Ishikawa (cell line): ENCODE data around the gene RASAL2.

Experiments used
- EP300 ChIP-seq: IDR thresholded peaks from 2 replicates; pipeline ENCODE4 v1.6.1; 2012; ENCODE audit warnings: borderline replicate concordance
- FOXM1 ChIP-seq: IDR thresholded peaks from 2 replicates; pipeline ENCODE4 v1.6.1; 2012; ENCODE audit warnings: low read depth, borderline replicate concordance
- MAX ChIP-seq: IDR thresholded peaks from 2 replicates; pipeline ENCODE4 v1.6.1; 2012
- RAD21 ChIP-seq: IDR thresholded peaks from 2 replicates; pipeline ENCODE4 v1.6.1; 2012; ENCODE audit warnings: low read depth
- REST ChIP-seq: IDR thresholded peaks from 2 replicates; pipeline ENCODE4 v1.6.1; 2012; ENCODE audit warnings: low read depth, mild to moderate bottlenecking
- TCF12 ChIP-seq: IDR thresholded peaks from 2 replicates; pipeline ENCODE4 v1.6.1; 2012; ENCODE audit warnings: low read depth
- TEAD4 ChIP-seq: IDR thresholded peaks from 2 replicates; pipeline ENCODE4 v1.6.1; 2012
- USF1 ChIP-seq: IDR thresholded peaks from 2 replicates; pipeline ENCODE4 v1.6.1; 2012
- YY1 ChIP-seq: IDR thresholded peaks from 2 replicates; pipeline ENCODE4 v1.6.1; 2012; ENCODE audit warnings: low read depth
- ZBTB7A ChIP-seq: IDR thresholded peaks from 2 replicates; pipeline ENCODE4 v1.6.1; 2012; ENCODE audit warnings: low read depth

GRCh38 chr1:178364782-178365181 lies 270.9 kb downstream of the RASAL2 start:
- TF ChIP-seq FOXM1, result no peak
- TF ChIP-seq RAD21, result no peak
- TF ChIP-seq TEAD4, result no peak
- TF ChIP-seq EP300, result no peak
- no peak for TF ChIP-seq YY1
- no peak for TF ChIP-seq MAX
- no peak for TF ChIP-seq ZBTB7A
- TF ChIP-seq TCF12, result no peak
- TF ChIP-seq REST, result no peak
- no peak for TF ChIP-seq USF1
